ENCODE measurements around the gene SEZ6L. TPM values are rescaled to one million over a fixed set of nuclear protein-coding genes. Genes with fewer than 3 reads are reported as not detected.

SEZ6L gene
- under 1 TPM in 3 of 4 donors, not detected in 1; 0.19 to 0.52 (median 0.22) TPM for total RNA-seq

- no peak for TF ChIP-seq CTCF (IDR thresholded peaks at IDR 0.05)
- no peak for TF ChIP-seq POLR2A (IDR thresholded peaks at IDR 0.05)
- 1% methylated on average over 33 to 82 of the region's 92 CpGs for WGBS, 2 donors
- H3K4me3 ChIP-seq (ENCODE audit: low read depth, poor library complexity, severe bottlenecking), result peak within 1 kb of the TSS; percentile 10
- intact Hi-C loops (cut with DNase I; ENCODE audit: low total_unique reads), result no loop called here
- DNase-seq (ENCODE audit: low spot score in 2 of 2), result no peak
Observed at GRCh38 chr22:26169315-26170111, at the start of gene SEZ6L. Gene SEZ6L, plus strand, starts transcription at chr22:26169462. Its CDS starts 208 bp downstream, at chr22:26169670.

- intact Hi-C loops (cut with DNase I; ENCODE audit: low total_unique reads), result no loop called here
- no peak overlapping the region for H3K4me3 ChIP-seq (ENCODE audit: low read depth, poor library complexity, severe bottlenecking)
- no peak for DNase-seq (ENCODE audit: low spot score in 2 of 2)
- WGBS, 2 donors, result 85 to 88% methylated on average over 4 of the region's 4 CpGs
- TF ChIP-seq CTCF (IDR thresholded peaks at IDR 0.05), result no peak
- TF ChIP-seq POLR2A (IDR thresholded peaks at IDR 0.05), result no peak
Observed at GRCh38 chr22:26122920-26123468, 46.3 kb upstream of the SEZ6L start.

GRCh38 chr22:26124991-26125725, 44.1 kb upstream of the SEZ6L start:
- DNase-seq (ENCODE audit: low spot score in 2 of 2), result no peak
- H3K4me3 ChIP-seq (ENCODE audit: low read depth, poor library complexity, severe bottlenecking), result no peak overlapping the region
- intact Hi-C loops (cut with DNase I; ENCODE audit: low total_unique reads), result no loop called here
- WGBS, 2 donors, result 55 to 57% methylated on average over 8 to 10 of the region's 10 CpGs
- TF ChIP-seq POLR2A (IDR thresholded peaks at IDR 0.05) (no peak), CTCF (IDR thresholded peaks at IDR 0.05) (no peak)

GRCh38 chr22:26127126-26127525, 42.1 kb upstream of the SEZ6L start:
- WGBS, 2 donors, result 71 to 82% methylated on average over 5 of the region's 5 CpGs
- TF ChIP-seq POLR2A (IDR thresholded peaks at IDR 0.05) (no peak), CTCF (IDR thresholded peaks at IDR 0.05) (no peak)
- no peak overlapping the region for H3K4me3 ChIP-seq (ENCODE audit: low read depth, poor library complexity, severe bottlenecking)
- no peak for DNase-seq (ENCODE audit: low spot score in 2 of 2)
- intact Hi-C loops (cut with DNase I; ENCODE audit: low total_unique reads), result no loop called here

- no peak for DNase-seq (ENCODE audit: low spot score in 2 of 2)
- intact Hi-C loops (cut with DNase I; ENCODE audit: low total_unique reads), result no loop called here
- 57 to 61% methylated on average over 4 of the region's 4 CpGs for WGBS, 2 donors
- no peak overlapping the region for H3K4me3 ChIP-seq (ENCODE audit: low read depth, poor library complexity, severe bottlenecking)
- TF ChIP-seq POLR2A (IDR thresholded peaks at IDR 0.05), result no peak
- TF ChIP-seq CTCF (IDR thresholded peaks at IDR 0.05), result no peak
Observed at GRCh38 chr22:26127556-26127955, 41.7 kb upstream of the SEZ6L start.

All from lower leg skin (tissue), 4 donors.